Measurements from ENCODE around the gene LYZL6. TPM values are rescaled to one million over a fixed set of nuclear protein-coding genes. Genes with fewer than 3 reads are reported as not detected.
A peak's percentile ranks its signal among the peaks of the same experiment; 100 is the strongest.

The LYZL6 gene
- total and polyA plus RNA-seq, 10 of the 15 experiments (the other 5 are each of a cell fraction or from before 2014, with no cell fraction given): not detected

DNA sequence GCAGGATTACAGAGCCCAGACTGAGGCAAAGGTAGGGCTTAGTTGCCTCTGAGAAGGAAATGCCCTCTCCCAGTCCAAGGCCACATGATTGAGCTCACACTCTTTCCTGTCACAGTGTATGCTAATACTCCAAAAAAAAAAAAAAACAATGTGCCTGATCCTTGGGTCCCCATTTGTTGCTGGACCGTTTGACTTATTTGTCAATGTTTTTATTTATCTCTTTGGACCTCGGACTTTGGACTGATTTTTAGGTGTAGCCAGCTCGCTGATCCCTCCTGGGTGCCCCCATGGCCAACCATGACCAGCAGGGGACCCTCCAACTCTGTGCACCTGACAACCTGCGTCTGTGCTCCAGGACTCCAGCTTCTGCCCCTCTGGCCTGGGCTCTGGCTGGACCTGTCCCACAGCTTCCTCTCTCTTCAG lies 38.4 kb upstream of the LYZL6 start:
- ChIA-PET CTCF (interaction anchor here (0.5 to 19.0 kb wide), 17 partner anchors 9 to 732 kb away, joined by 3 to 622 read pairs (median 5); partner anchors contain the start of gene CCL23), RAD21 (ENCODE audit: unreplicated experiment) (interaction anchor here (0.6 to 17.2 kb wide), 14 partner anchors 9 to 166 kb away, joined by 3 to 342 read pairs (median 4); partner anchors contain the start of gene CCL18), SMC1A (ENCODE audit: uncharacterized antibody, unreplicated experiment) (interaction anchor here (0.7 to 17.2 kb wide), 13 partner anchors 9 to 744 kb away, joined by 3 to 485 read pairs (median 5); partner anchors contain the start of gene CCL15), POLR2A (interaction anchor here (0.7 to 1.0 kb wide), 2 partner anchors 9 to 107 kb away, joined by 3 to 4 read pairs; no protein-coding TSS in a partner anchor)
- WGBS (ENCODE audit: insufficient coverage, insufficient replicate concordance, low lambda C conversion rate, missing lambda C conversion rate): 13% methylated on average over 4 of the region's 4 CpGs
- H3K9me3 ChIP-seq (replicated peaks; ENCODE audit: control insufficient read depth, insufficient read depth, low read length): no peaks in the 10 kb centered on the region; the same call in 1 of the 3 replicates
- intact Hi-C loops (cut with micrococcal nuclease; ENCODE audit: unreplicated experiment): no loop called here
- DNase-seq (ENCODE audit: low read depth, low spot score) (no peak), ATAC-seq (peak; percentile 49), FAIRE-seq (no peak)
- no TSS peak for BruUV-seq (replicated peaks)
- H3K4me1 ChIP-seq (ENCODE audit: control insufficient read depth, insufficient read depth, low read length): peaks cover 6% of the 10 kb centered on the region; the same call in 1 of the 2 replicates
- H3K4me3 ChIP-seq: no peak overlapping the region
- no peak overlapping the region for H3K9ac ChIP-seq (ENCODE audit: control insufficient read depth, insufficient read depth, low read length)
- no peak overlapping the region for H3K27ac ChIP-seq (ENCODE audit: control insufficient read depth, insufficient read depth)
- TF ChIP-seq RAD21 (IDR thresholded peaks at IDR 0.05; ENCODE audit: insufficient read depth, low read depth, low read length) (peak; percentile 71), TBL1XR1 (IDR thresholded peaks at IDR 0.05; ENCODE audit: low read depth, low read length) (no peak), POLR2A (IDR thresholded peaks at IDR 0.05; ENCODE audit: low read depth, low read length) (no peak), MEF2B (IDR thresholded peaks at IDR 0.05; ENCODE audit: partially characterized antibody, poor library complexity, severe bottlenecking) (no peak), DPF2 (IDR thresholded peaks at IDR 0.05) (no peak), SMC3 (IDR thresholded peaks at IDR 0.05; ENCODE audit: borderline replicate concordance, low read length) (peak; percentile 58; the same call in 1 of the 2 replicates), PAX5 (IDR thresholded peaks at IDR 0.05; ENCODE audit: borderline replicate concordance, low read depth, low read length) (no peak), KLF5 (IDR thresholded peaks at IDR 0.05; ENCODE audit: partially characterized antibody) (no peak), POLR2AphosphoS5 (IDR thresholded peaks at IDR 0.05; ENCODE audit: low read length) (no peak), NFYB (IDR thresholded peaks at IDR 0.05; ENCODE audit: insufficient read depth, low read depth, low read length) (no peak), SIX5 (IDR thresholded peaks at IDR 0.05; ENCODE audit: low read depth, low read length, severe bottlenecking) (no peak), NR2C2 (IDR thresholded peaks at IDR 0.05; ENCODE audit: borderline replicate concordance, control insufficient read depth, insufficient read length, low read depth) (no peak)
- TF ChIP-seq, protein P1, sequence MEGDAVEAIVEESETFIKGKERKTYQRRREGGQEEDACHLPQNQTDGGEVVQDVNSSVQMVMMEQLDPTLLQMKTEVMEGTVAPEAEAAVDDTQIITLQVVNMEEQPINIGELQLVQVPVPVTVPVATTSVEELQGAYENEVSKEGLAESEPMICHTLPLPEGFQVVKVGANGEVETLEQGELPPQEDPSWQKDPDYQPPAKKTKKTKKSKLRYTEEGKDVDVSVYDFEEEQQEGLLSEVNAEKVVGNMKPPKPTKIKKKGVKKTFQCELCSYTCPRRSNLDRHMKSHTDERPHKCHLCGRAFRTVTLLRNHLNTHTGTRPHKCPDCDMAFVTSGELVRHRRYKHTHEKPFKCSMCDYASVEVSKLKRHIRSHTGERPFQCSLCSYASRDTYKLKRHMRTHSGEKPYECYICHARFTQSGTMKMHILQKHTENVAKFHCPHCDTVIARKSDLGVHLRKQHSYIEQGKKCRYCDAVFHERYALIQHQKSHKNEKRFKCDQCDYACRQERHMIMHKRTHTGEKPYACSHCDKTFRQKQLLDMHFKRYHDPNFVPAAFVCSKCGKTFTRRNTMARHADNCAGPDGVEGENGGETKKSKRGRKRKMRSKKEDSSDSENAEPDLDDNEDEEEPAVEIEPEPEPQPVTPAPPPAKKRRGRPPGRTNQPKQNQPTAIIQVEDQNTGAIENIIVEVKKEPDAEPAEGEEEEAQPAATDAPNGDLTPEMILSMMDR (IDR thresholded peaks at IDR 0.05 in 2 of 3, conservative IDR thresholded peaks at IDR 0.05 in 1 of 3; ENCODE audit: control insufficient read depth in 2 of 3, extremely low read depth in 1 of 3, insufficient read depth in 1 of 3, low read depth in 3 of 3, low read length in 3 of 3): peak; percentile 36 to 46 (median 39); a peak in 5 of 6 replicates
- TF ChIP-seq, protein P2, sequence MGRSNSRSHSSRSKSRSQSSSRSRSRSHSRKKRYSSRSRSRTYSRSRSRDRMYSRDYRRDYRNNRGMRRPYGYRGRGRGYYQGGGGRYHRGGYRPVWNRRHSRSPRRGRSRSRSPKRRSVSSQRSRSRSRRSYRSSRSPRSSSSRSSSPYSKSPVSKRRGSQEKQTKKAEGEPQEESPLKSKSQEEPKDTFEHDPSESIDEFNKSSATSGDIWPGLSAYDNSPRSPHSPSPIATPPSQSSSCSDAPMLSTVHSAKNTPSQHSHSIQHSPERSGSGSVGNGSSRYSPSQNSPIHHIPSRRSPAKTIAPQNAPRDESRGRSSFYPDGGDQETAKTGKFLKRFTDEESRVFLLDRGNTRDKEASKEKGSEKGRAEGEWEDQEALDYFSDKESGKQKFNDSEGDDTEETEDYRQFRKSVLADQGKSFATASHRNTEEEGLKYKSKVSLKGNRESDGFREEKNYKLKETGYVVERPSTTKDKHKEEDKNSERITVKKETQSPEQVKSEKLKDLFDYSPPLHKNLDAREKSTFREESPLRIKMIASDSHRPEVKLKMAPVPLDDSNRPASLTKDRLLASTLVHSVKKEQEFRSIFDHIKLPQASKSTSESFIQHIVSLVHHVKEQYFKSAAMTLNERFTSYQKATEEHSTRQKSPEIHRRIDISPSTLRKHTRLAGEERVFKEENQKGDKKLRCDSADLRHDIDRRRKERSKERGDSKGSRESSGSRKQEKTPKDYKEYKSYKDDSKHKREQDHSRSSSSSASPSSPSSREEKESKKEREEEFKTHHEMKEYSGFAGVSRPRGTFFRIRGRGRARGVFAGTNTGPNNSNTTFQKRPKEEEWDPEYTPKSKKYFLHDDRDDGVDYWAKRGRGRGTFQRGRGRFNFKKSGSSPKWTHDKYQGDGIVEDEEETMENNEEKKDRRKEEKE (IDR thresholded peaks at IDR 0.05): no peak
- in situ Hi-C loops (cut with MboI): no loop called here
- no peaks in the 10 kb centered on the region for H3K79me2 ChIP-seq (ENCODE audit: control insufficient read depth, insufficient read depth, low read length)
- no peak overlapping the region for H2AFZ ChIP-seq (ENCODE audit: control insufficient read depth, low read depth, low read length)
- no peaks in the 10 kb centered on the region for H3K36me3 ChIP-seq (ENCODE audit: control insufficient read depth in 2 of 2, insufficient read depth in 2 of 2, low read length in 1 of 2)
- no peaks in the 10 kb centered on the region for H3K27me3 ChIP-seq (replicated peaks in 1 of 2; ENCODE audit: control insufficient read depth in 2 of 2, insufficient read depth in 2 of 2, low read length in 1 of 2)
- no peaks in the 10 kb centered on the region for H4K20me1 ChIP-seq (ENCODE audit: control insufficient read depth, insufficient read depth)
- H3K4me2 ChIP-seq (ENCODE audit: control insufficient read depth, insufficient read depth): no peak overlapping the region
